Ascending aorta (tissue), 2 donors: Measurements from ENCODE around the gene UGGT1. TPM values are rescaled to one million over a fixed set of nuclear protein-coding genes. Genes with fewer than 3 reads are reported as not detected.

Source experiments
- DNase-seq, 2 donors: peaks; one replicate each; pipeline ENCODE4 v3.0.0-alpha.2; 2019; ENCODE audit warnings: low spot score in 2 of 2
- H3K27ac ChIP-seq, 2 donors: fragments of 200-600 bp; sonication (generic); one replicate each; pipeline ENCODE4 v1.5.1; 2016 to 2017; ENCODE audit warnings: mild to moderate bottlenecking in 1 of 2
- H3K27me3 ChIP-seq: fragments of 200-600 bp; sonication (generic); one replicate; pipeline ENCODE4 v1.5.1; 2017
- H3K36me3 ChIP-seq, 2 donors: fragments of 200-600 bp; sonication (generic); one replicate each; pipeline ENCODE4 v1.5.1; 2016
- H3K4me1 ChIP-seq, 2 donors: fragments of 200-600 bp; sonication (generic); one replicate each; pipeline ENCODE4 v1.5.1; 2016 to 2017; ENCODE audit warnings: mild to moderate bottlenecking in 1 of 2
- H3K4me3 ChIP-seq, 2 donors: fragments of 200-600 bp; sonication (generic); one replicate each; pipeline ENCODE4 v1.5.1; 2016 to 2017; ENCODE audit warnings: mild to moderate bottlenecking in 1 of 2
- H3K9me3 ChIP-seq, 2 donors: fragments of 200-600 bp; sonication (generic); one replicate each; pipeline ENCODE4 v1.5.1; 2016
- CTCF ChIP-seq, 3 experiments: fragments of 200-600 bp in 2 of 3; fragments of 450-650 bp in 1 of 3; sonication (generic) in 2 of 3; IDR thresholded peaks; one replicate each; pipeline ENCODE4 v1.5.1; 2016 to 2019; ENCODE audit warnings: antibody characterized with exemption in 3 of 3, mild to moderate bottlenecking in 1 of 3, moderate library complexity in 1 of 3
- intact Hi-C: fragments of 100-400 bp; cut with DNase I; formaldehyde crosslinking; loops from one replicate; pipeline ENCODE4 v1.15.1; 2023
- total RNA-seq: library from RNA; depleted of rRNA; stranded (reverse); fragments of >200 nt; gene quantifications from one replicate; pipeline ENCODE4 v1.1.0, GENCODE V29; 2016

The UGGT1 gene
- total RNA-seq, 1 donor from 2014 or later: 42.0 TPM

- Histone ChIP-seq H3K27ac (no peak overlapping the region), H3K27me3 (no peaks in the 10 kb centered on the region), H3K4me1 (no peaks in the 10 kb centered on the region), H3K36me3 (peaks cover 59 to 84% of the 10 kb centered on the region in 2 donors), H3K9me3 (no peaks in the 10 kb centered on the region), H3K4me3 (no peak overlapping the region)
- TF ChIP-seq CTCF (IDR thresholded peaks at IDR 0.05): no peak
- DNase-seq: no peak
- intact Hi-C loops: no loop called here
These were observed 48.6 kb downstream of the UGGT1 start for GRCh38 chr2:128139624-128140023.

- no peak for TF ChIP-seq CTCF (IDR thresholded peaks at IDR 0.05)
- Histone ChIP-seq H3K36me3 (peaks cover 48 to 71% of the 10 kb centered on the region in 2 donors), H3K4me3 (no peak overlapping the region), H3K9me3 (no peaks in the 10 kb centered on the region), H3K4me1 (no peaks in the 10 kb centered on the region), H3K27ac (no peak overlapping the region), H3K27me3 (no peaks in the 10 kb centered on the region)
- DNase-seq: no peak
- intact Hi-C loops: no loop called here
These were observed 54.7 kb downstream of the UGGT1 start for GRCh38 chr2:128145651-128146050.

GRCh38 chr2:128153786-128154185, 62.8 kb downstream of the UGGT1 start:
- H3K27ac ChIP-seq: no peak overlapping the region
- peaks cover 17 to 61% of the 10 kb centered on the region in 2 donors for H3K36me3 ChIP-seq
- H3K4me1 ChIP-seq: no peaks in the 10 kb centered on the region
- no peaks in the 10 kb centered on the region for H3K27me3 ChIP-seq
- intact Hi-C loops: no loop called here
- no peak overlapping the region for H3K4me3 ChIP-seq
- TF ChIP-seq CTCF (IDR thresholded peaks at IDR 0.05): no peak
- no peak for DNase-seq
- no peaks in the 10 kb centered on the region for H3K9me3 ChIP-seq

GRCh38 chr2:128154225-128154624, 63.2 kb downstream of the UGGT1 start:
- intact Hi-C loops: no loop called here

GRCh38 chr2:128155970-128156369, 65.0 kb downstream of the UGGT1 start:
- intact Hi-C loops: no loop called here
- no peak for TF ChIP-seq CTCF (IDR thresholded peaks at IDR 0.05)
- Histone ChIP-seq H3K36me3 (peaks cover 16 to 68% of the 10 kb centered on the region in 2 donors), H3K4me1 (no peaks in the 10 kb centered on the region), H3K4me3 (no peak overlapping the region), H3K9me3 (no peaks in the 10 kb centered on the region), H3K27ac (no peak overlapping the region), H3K27me3 (no peaks in the 10 kb centered on the region)
- DNase-seq: no peak

More at GRCh38 chr2:128154225-128154624, 63.2 kb downstream of the UGGT1 start:
- DNase-seq: no peak
- H3K4me1 ChIP-seq: no peaks in the 10 kb centered on the region
- H3K4me3 ChIP-seq: no peak overlapping the region
- no peaks in the 10 kb centered on the region for H3K27me3 ChIP-seq
- TF ChIP-seq CTCF (IDR thresholded peaks at IDR 0.05): no peak
- no peak overlapping the region for H3K27ac ChIP-seq
- peaks cover 15 to 61% of the 10 kb centered on the region in 2 donors for H3K36me3 ChIP-seq
- H3K9me3 ChIP-seq: no peaks in the 10 kb centered on the region

GRCh38 chr2:128156812-128157211, 65.8 kb downstream of the UGGT1 start:
- Histone ChIP-seq H3K27me3 (no peaks in the 10 kb centered on the region), H3K4me3 (no peak overlapping the region), H3K27ac (no peak overlapping the region), H3K9me3 (no peaks in the 10 kb centered on the region), H3K36me3 (peaks cover 14 to 67% of the 10 kb centered on the region in 2 donors), H3K4me1 (no peaks in the 10 kb centered on the region)
- no peak for DNase-seq
- no peak for TF ChIP-seq CTCF (IDR thresholded peaks at IDR 0.05)
- intact Hi-C loops: no loop called here
